IMR-90 (cell line): ENCODE measurements around the gene RAB29. TPM values are rescaled to one million over a fixed set of nuclear protein-coding genes. Genes with fewer than 3 reads are reported as not detected.

ENCODE experiments used
- ATAC-seq: fragments of 200-7000 bp; cut with Tn5 transposase; 2 replicates; pipeline ENCODE4 v1.9.1; 2020; ENCODE audit warnings: low read depth, mild to moderate bottlenecking, moderate library complexity
- BruUV-seq: library from RNA; stranded (reverse); fragments of 400-500 nt; replicated peaks from 2 replicates; lab custom pipeline; 2021; lab: Mats Ljungman, UMichigan
- CTCF ChIA-PET: fragments of 300-600 bp; formaldehyde crosslinking; extraction: SDS; loops from one replicate; lab custom pipeline; 2021; ENCODE audit warnings: antibody characterized with exemption; lab: Yijun Ruan, JAX
- POLR2A ChIA-PET: fragments of 300-600 bp; sonication (Branson Sonifier 250); formaldehyde crosslinking; loops from one replicate; lab custom pipeline; 2022; ENCODE audit warnings: antibody characterized with exemption; ENCODE audit not compliant: unreplicated experiment; lab: Charles Lee
- DNase-seq: peaks from one replicate; pipeline ENCODE4 v3.0.0; 2013
- H2AFZ ChIP-seq: replicated peaks from 2 replicates; pipeline ENCODE3; 2013; ENCODE audit warnings: low read length, mild to moderate bottlenecking; ENCODE audit not compliant: poor library complexity
- H2AK5ac ChIP-seq: 2 replicates; pipeline ENCODE4 v1.6.1; 2013; ENCODE audit warnings: low read depth, low read length, inconsistent platforms
- H2AK9ac ChIP-seq: replicated peaks from 2 replicates; pipeline ENCODE3; 2013; ENCODE audit warnings: mild to moderate bottlenecking, low read depth, low read length, moderate library complexity; ENCODE audit not compliant: poor library complexity
- H2BK120ac ChIP-seq: 2 replicates; pipeline ENCODE4 v1.6.1; 2013; ENCODE audit warnings: low read depth, low read length, inconsistent platforms
- H2BK15ac ChIP-seq: 3 replicates; pipeline ENCODE4 v1.6.1; 2013; ENCODE audit warnings: low read depth, low read length, inconsistent platforms
- H2BK20ac ChIP-seq: 2 replicates; pipeline ENCODE4 v1.6.1; 2013; ENCODE audit warnings: low read depth, mild to moderate bottlenecking, inconsistent platforms, low read length, moderate library complexity
- H2BK5ac ChIP-seq: 2 replicates; pipeline ENCODE4 v1.6.1; 2013; ENCODE audit warnings: mild to moderate bottlenecking, low read depth, low read length, inconsistent platforms; ENCODE audit not compliant: poor library complexity, severe bottlenecking
- H3K14ac ChIP-seq: replicated peaks from 2 replicates; pipeline ENCODE4 v1.6.1; 2013; ENCODE audit warnings: low read depth, low read length, inconsistent platforms
- H3K18ac ChIP-seq: 2 replicates; pipeline ENCODE4 v1.6.1; 2013; ENCODE audit warnings: low read depth, low read length, control low read depth
- H3K23ac ChIP-seq: 2 replicates; pipeline ENCODE4 v1.6.1; 2013; ENCODE audit warnings: low read depth, low read length, inconsistent platforms
- H3K27ac ChIP-seq: 2 replicates; pipeline ENCODE4 v1.5.1; 2013; ENCODE audit warnings: mild to moderate bottlenecking, control low read depth, low read length; ENCODE audit not compliant: insufficient read depth
- H3K27me3 ChIP-seq: 2 replicates; pipeline ENCODE4 v1.6.1; 2013; ENCODE audit warnings: low read length; ENCODE audit not compliant: control insufficient read depth, insufficient read depth
- H3K36me3 ChIP-seq: 2 replicates; pipeline ENCODE4 v1.6.1; 2013; ENCODE audit warnings: low read length, mixed read lengths; ENCODE audit not compliant: control insufficient read depth, insufficient read depth
- H3K4ac ChIP-seq: 2 replicates; pipeline ENCODE4 v1.6.1; 2013; ENCODE audit warnings: low read depth, low read length, inconsistent platforms
- H3K4me1 ChIP-seq: 2 replicates; pipeline ENCODE4 v1.6.1; 2013; ENCODE audit warnings: low read length, mixed read lengths; ENCODE audit not compliant: control insufficient read depth, insufficient read depth
- H3K4me2 ChIP-seq: 2 replicates; pipeline ENCODE4 v1.6.1; 2013; ENCODE audit warnings: low read depth, mild to moderate bottlenecking, control low read depth, low read length, moderate library complexity
- H3K4me3 ChIP-seq: 2 replicates; pipeline ENCODE4 v1.5.1; 2013; ENCODE audit warnings: low read depth, mild to moderate bottlenecking, control low read depth, low read length, moderate library complexity; ENCODE audit not compliant: insufficient read depth
- H3K56ac ChIP-seq: 2 replicates; pipeline ENCODE4 v1.6.1; 2013; ENCODE audit warnings: low read length, inconsistent platforms; ENCODE audit not compliant: insufficient read depth; ENCODE audit errors: extremely low read depth
- H3K79me1 ChIP-seq, 2 experiments: 2 replicates each; pipeline ENCODE4 v1.6.1; 2013; ENCODE audit warnings: low read length in 2 of 2, inconsistent platforms in 1 of 2, low read depth in 1 of 2
- H3K9ac ChIP-seq: 2 replicates; pipeline ENCODE4 v1.6.1; 2013; ENCODE audit warnings: low read depth, low read length, control low read depth
- H3K9me1 ChIP-seq: 2 replicates; pipeline ENCODE4 v1.6.1; 2013; ENCODE audit warnings: low read length, inconsistent platforms; ENCODE audit not compliant: insufficient read depth
- H3K9me3 ChIP-seq: 2 replicates; pipeline ENCODE4 v1.6.1; 2013; ENCODE audit warnings: low read length; ENCODE audit not compliant: control insufficient read depth, insufficient read depth
- H4K20me1 ChIP-seq: 2 replicates; pipeline ENCODE4 v1.6.1; 2013; ENCODE audit warnings: low read length, inconsistent platforms; ENCODE audit not compliant: insufficient read depth
- H4K5ac ChIP-seq: 2 replicates; pipeline ENCODE4 v1.6.1; 2013; ENCODE audit warnings: mild to moderate bottlenecking, low read depth, low read length, control low read depth
- H4K8ac ChIP-seq, 2 experiments: 2 replicates each; pipeline ENCODE4 v1.6.1; 2013; ENCODE audit warnings: low read depth in 2 of 2, low read length in 2 of 2, control low read depth in 1 of 2, inconsistent platforms in 1 of 2
- H4K91ac ChIP-seq: 2 replicates; pipeline ENCODE4 v1.6.1; 2013; ENCODE audit warnings: low read depth, low read length, inconsistent platforms; ENCODE audit not compliant: insufficient read depth
- CTCF ChIP-seq: conservative IDR thresholded peaks from 2 replicates; pipeline ENCODE4 v1.5.1; 2012; ENCODE audit warnings: mild to moderate bottlenecking, low read depth, low read length, improper control_type of control experiment
- ELK1 ChIP-seq: fragments of 150-350 bp; IDR thresholded peaks from 2 replicates; pipeline ENCODE4 v1.6.1; 2016; ENCODE audit warnings: low read depth, mild to moderate bottlenecking, low read length, moderate library complexity, borderline replicate concordance
- FOS ChIP-seq: fragments of 150-350 bp; IDR thresholded peaks from 2 replicates; pipeline ENCODE4 v1.6.1; 2016; ENCODE audit warnings: low read depth, low read length
- MXI1 ChIP-seq: IDR thresholded peaks from 2 replicates; pipeline ENCODE4 v1.6.1; 2012; ENCODE audit warnings: low read depth, mild to moderate bottlenecking, low read length, moderate library complexity, borderline replicate concordance
- POLR2A ChIP-seq: IDR thresholded peaks from 2 replicates; pipeline ENCODE4 v1.6.1; 2012; ENCODE audit warnings: mild to moderate bottlenecking, low read depth, low read length
- SMC3 ChIP-seq: fragments of 150-350 bp; IDR thresholded peaks from 2 replicates; pipeline ENCODE4 v1.6.1; 2016; ENCODE audit warnings: low read depth, mild to moderate bottlenecking, antibody characterized with exemption, low read length, moderate library complexity
- USF2 ChIP-seq: fragments of 150-350 bp; IDR thresholded peaks from 2 replicates; pipeline ENCODE4 v1.6.1; 2017; ENCODE audit warnings: mild to moderate bottlenecking, antibody characterized with exemption, low read length, low read depth
- WGBS, 2 experiments: methylation state at CpG; one replicate each; pipeline versions ENCODE4 v1.1.5 to v1.1.7; 2013; ENCODE audit warnings: missing lambda C conversion rate in 2 of 2; ENCODE audit not compliant: insufficient read length in 1 of 2; ENCODE audit errors: extremely low coverage in 2 of 2; 5-methylcytosine and 5-hydroxymethylcytosine counted together
- dilution Hi-C: fragments of 300-500 bp; cut with HindIII; formaldehyde crosslinking; loops from one replicate; pipeline ENCODE4 v1.14.3; 2018; ENCODE audit warnings: low sequenced_read_pairs; ENCODE audit not compliant: unreplicated experiment
- in situ Hi-C: fragments of 300-500 bp; cut with MboI; formaldehyde crosslinking; loops from 3 replicates; pipeline ENCODE4 v1.14.3; 2019; ENCODE audit warnings: low sequenced_read_pairs, inconsistent platforms, mixed read lengths
- intact Hi-C: fragments of 100-400 bp; cut with micrococcal nuclease; formaldehyde crosslinking; loops from 2 replicates; pipeline ENCODE4 v1.10.0; 2022
- polyA plus RNA-seq, 3 experiments: library from polyadenylated mRNA; depleted of rRNA; stranded (reverse); fragments of >200 nt; gene quantifications; 2 replicates each; pipeline ENCODE4 v1.2.3, GENCODE V29; 2012; ENCODE audit warnings: low replicate concordance in 1 of 3
- total RNA-seq: library from RNA; depleted of rRNA; stranded (reverse); fragments of >200 nt; gene quantifications from 2 replicates; pipeline ENCODE4 v1.2.3, GENCODE V29; 2012

RAB29 gene
- total and polyA plus RNA-seq, 2 of the 4 experiments (the other 2 are of a cell fraction): 5.7 to 7.3 TPM

GRCh38 chr1:205729945-205730610 is 45.2 kb downstream of the RAB29 start:
- Histone ChIP-seq H2BK120ac (no peak overlapping the region), H3K36me3 (peaks cover 17% of the 10 kb centered on the region), H3K4ac (no peak overlapping the region), H3K79me1 (peaks cover 20 to 48% of the 10 kb centered on the region in 2 experiments), H4K91ac (no peak overlapping the region), H2AK9ac (no peak overlapping the region), H3K9me3 (no peaks in the 10 kb centered on the region), H4K8ac (peak overlapping the region in 1 of 2 experiments; percentile 55; a peak in 1 of 4 replicates), H3K56ac (no peak overlapping the region), H2BK15ac (no peak overlapping the region), H3K14ac (no peak overlapping the region), H3K27me3 (no peaks in the 10 kb centered on the region), H2BK20ac (no peak overlapping the region), H4K5ac (no peak overlapping the region), H3K4me1 (peaks cover 2% of the 10 kb centered on the region), H3K4me3 (no peak overlapping the region), H3K27ac (no peak overlapping the region), H2BK5ac (no peak overlapping the region), H3K18ac (no peak overlapping the region), H3K9me1 (peaks cover 6% of the 10 kb centered on the region; the same call in 1 of the 2 replicates), H2AFZ (no peak overlapping the region), H3K4me2 (no peak overlapping the region), H2AK5ac (no peak overlapping the region), H3K23ac (no peak overlapping the region), H3K9ac (no peak overlapping the region), H4K20me1 (peaks cover 35% of the 10 kb centered on the region)
- ChIA-PET CTCF (interaction anchor here (0.5 to 0.6 kb wide), 2 partner anchors 72 to 604 kb away, joined by 3 read pairs; no protein-coding TSS in a partner anchor), POLR2A (interaction anchor here (0.5 kb wide), 1 partner anchor 83 kb away, joined by 3 read pairs; the partner anchor contains the start of gene SLC41A1)
- BruUV-seq: no TSS peak
- TF ChIP-seq FOS (no peak), SMC3 (no peak), USF2 (no peak), CTCF (no peak), MXI1 (no peak), ELK1 (no peak), POLR2A (no peak)
- DNase-seq: peak; percentile 26
- in situ Hi-C loops (no loop called here), intact Hi-C loops (no loop called here), dilution Hi-C loops (no loop called here)
- WGBS, 2 experiments: 100% methylated on average over 1 of the region's 9 CpGs; no CpG with 5 or more reads in 1 of the 2 experiments
- peak; percentile 79 for ATAC-seq
